Right lobe of liver (tissue), 4 donors: ENCODE measurements around the gene ASCC3.

Source experiments
- CTCF ChIP-seq, 4 donors: fragments of 200-600 bp in 3 of 4; fragments of 450-650 bp in 1 of 4; IDR thresholded peaks; one replicate each; pipeline versions ENCODE4 v1.5.1 to v1.8.0; 2016 to 2022; ENCODE audit warnings: antibody characterized with exemption in 4 of 4, mild to moderate bottlenecking in 2 of 4
- POLR2A ChIP-seq: fragments of 450-650 bp; IDR thresholded peaks from one replicate; pipeline ENCODE4 v1.6.1; 2017; ENCODE audit warnings: antibody characterized with exemption, mild to moderate bottlenecking
- donor health status: DM: no; HTN: no; CAD: no.
- donor health status: DM: no; HTN: no; CAD: no.
- donor health status: DM: no; HTN: yes; CAD: no.

DNA sequence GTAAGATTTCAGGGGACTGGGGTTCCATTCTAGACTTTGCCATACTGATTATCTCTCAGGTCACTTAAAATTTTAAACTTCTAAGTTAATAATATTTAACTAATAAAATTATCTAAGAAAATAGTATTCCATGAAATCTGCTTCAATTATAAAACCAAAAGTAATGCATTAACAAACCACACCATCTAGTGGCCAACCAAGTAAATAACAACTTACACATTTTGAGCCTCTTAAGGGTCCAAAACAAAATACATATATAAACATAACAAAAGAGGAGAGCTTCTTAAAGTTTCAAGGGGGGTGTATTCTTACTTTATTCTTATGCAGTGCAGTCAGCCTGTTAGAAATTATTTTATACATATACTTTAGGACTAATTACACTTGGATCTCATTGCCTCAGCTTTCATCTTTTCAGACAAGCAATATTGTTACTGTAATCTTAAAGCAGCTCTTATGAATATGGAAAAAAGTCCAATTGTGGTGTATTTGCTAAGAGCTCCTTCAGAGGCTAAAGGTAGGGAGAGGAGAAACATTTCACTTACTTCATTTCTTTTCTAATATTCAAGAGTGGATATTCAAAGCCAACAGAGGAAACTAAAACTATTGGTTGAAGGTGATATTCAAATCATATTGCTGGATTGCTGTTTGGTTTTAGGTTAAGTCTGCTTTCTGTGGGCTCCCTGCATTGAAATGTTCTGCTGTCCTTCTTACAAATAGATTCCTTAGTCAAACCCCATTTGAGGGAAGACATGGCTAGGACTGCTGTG lies 216.7 kb downstream of the ASCC3 start:
- peak; percentile 62 to 78 (median 67) for TF ChIP-seq CTCF (IDR thresholded peaks at IDR 0.05)
- no peak for TF ChIP-seq POLR2A
